ENCODE results near the gene KLC1. TPM values are rescaled to one million over a fixed set of nuclear protein-coding genes. Genes with fewer than 3 reads are reported as not detected.

Gene KLC1
- total RNA-seq, 2 experiments from 2014 or later = 126 to 135 TPM

GRCh38 chr14:103611215-103611614, 17.8 kb upstream of the KLC1 start:
- H3K4me1 Mint-ChIP-seq = peaks cover 19% of the 10 kb centered on the region
- ChIA-PET CTCF (interaction anchor here (0.6 to 1.1 kb wide), 2 partner anchors 13 to 42 kb away, joined by 4 to 5 read pairs; no protein-coding TSS in a partner anchor), POLR2A (no interaction called here)
- no peak overlapping the region for H3K27ac Mint-ChIP-seq
- H3K9me3 Mint-ChIP-seq = peaks cover 10% of the 10 kb centered on the region
- DNase-seq = no peak
- peaks cover 29% of the 10 kb centered on the region for H3K27me3 Mint-ChIP-seq
- peaks cover 7% of the 10 kb centered on the region for H3K36me3 Mint-ChIP-seq (ENCODE audit: low read depth)
- no peak overlapping the region for H3K4me3 Mint-ChIP-seq

- no peak overlapping the region for H3K27ac Mint-ChIP-seq
- DNase-seq = peak; percentile 37
- H3K36me3 Mint-ChIP-seq (ENCODE audit: low read depth) = peaks cover 7% of the 10 kb centered on the region
- H3K4me3 Mint-ChIP-seq = no peak overlapping the region
- CTCF ChIA-PET = interaction anchor here (1.3 to 1.8 kb wide), 2 partner anchors 11 to 23 kb away, joined by 4 read pairs; no protein-coding TSS in a partner anchor
- peaks cover 9% of the 10 kb centered on the region for H3K27me3 Mint-ChIP-seq
- POLR2A ChIA-PET = no interaction called here
- peaks cover 10% of the 10 kb centered on the region for H3K9me3 Mint-ChIP-seq
- H3K4me1 Mint-ChIP-seq = no peaks in the 10 kb centered on the region
These were observed 15.5 kb upstream of the KLC1 start for GRCh38 chr14:103613517-103613916.

- Mint-ChIP-seq H3K27me3 (peaks cover 6% of the 10 kb centered on the region), H3K36me3 (ENCODE audit: low read depth) (no peaks in the 10 kb centered on the region), H3K4me1 (no peaks in the 10 kb centered on the region), H3K9me3 (no peaks in the 10 kb centered on the region), H3K4me3 (no peak overlapping the region), H3K27ac (no peak overlapping the region)
- ChIA-PET POLR2A (no interaction called here), CTCF (no interaction called here)
- DNase-seq = no peak
These were observed 12.2 kb upstream of the KLC1 start for GRCh38 chr14:103616635-103617300.

- peaks cover 10% of the 10 kb centered on the region for H3K27me3 Mint-ChIP-seq
- H3K4me3 Mint-ChIP-seq = no peak overlapping the region
- H3K36me3 Mint-ChIP-seq (ENCODE audit: low read depth) = no peaks in the 10 kb centered on the region
- H3K27ac Mint-ChIP-seq = no peak overlapping the region
- DNase-seq = no peak
- POLR2A ChIA-PET = no interaction called here
- no peaks in the 10 kb centered on the region for H3K9me3 Mint-ChIP-seq
- peaks cover 4% of the 10 kb centered on the region for H3K4me1 Mint-ChIP-seq
- CTCF ChIA-PET = interaction anchor here (0.6 to 1.2 kb wide), 2 partner anchors 55 to 299 kb away, joined by 3 to 4 read pairs; no protein-coding TSS in a partner anchor
These were observed 10.0 kb upstream of the KLC1 start for GRCh38 chr14:103619057-103619456.

GRCh38 chr14:103621860-103622259, 7.2 kb upstream of the KLC1 start:
- H3K4me1 Mint-ChIP-seq = peaks cover 26% of the 10 kb centered on the region
- H3K4me3 Mint-ChIP-seq = no peak overlapping the region
- ChIA-PET POLR2A (no interaction called here), CTCF (no interaction called here)
- H3K27me3 Mint-ChIP-seq = peaks cover 10% of the 10 kb centered on the region
- H3K36me3 Mint-ChIP-seq (ENCODE audit: low read depth) = no peaks in the 10 kb centered on the region
- H3K27ac Mint-ChIP-seq = no peak overlapping the region
- no peak for DNase-seq
- H3K9me3 Mint-ChIP-seq = no peaks in the 10 kb centered on the region

GRCh38 chr14:103623308-103623707, 5.7 kb upstream of the KLC1 start:
- Mint-ChIP-seq H3K9me3 (no peaks in the 10 kb centered on the region), H3K4me1 (peaks cover 32% of the 10 kb centered on the region), H3K27ac (no peak overlapping the region), H3K36me3 (ENCODE audit: low read depth) (no peaks in the 10 kb centered on the region), H3K27me3 (peaks cover 10% of the 10 kb centered on the region), H3K4me3 (no peak overlapping the region)
- ChIA-PET POLR2A (no interaction called here), CTCF (interaction anchor here (1.2 kb wide), 1 partner anchor 12 kb away, joined by 5 read pairs; no protein-coding TSS in a partner anchor)
- DNase-seq = no peak

- H3K9me3 Mint-ChIP-seq = no peaks in the 10 kb centered on the region
- CTCF ChIA-PET = interaction anchor here (0.6 to 1.2 kb wide), 3 partner anchors 9 to 17 kb away, joined by 3 to 5 read pairs (median 4); no protein-coding TSS in a partner anchor
These were observed 5.0 kb upstream of the KLC1 start for GRCh38 chr14:103623883-103624482.

GRCh38 chr14:103624860-103625259, 4.2 kb upstream of the KLC1 start:
- POLR2A ChIA-PET = no interaction called here
- CTCF ChIA-PET = interaction anchor here (0.6 to 0.7 kb wide), 2 partner anchors 18 to 93 kb away, joined by 3 to 6 read pairs; no protein-coding TSS in a partner anchor
- H3K27me3 Mint-ChIP-seq = peaks cover 10% of the 10 kb centered on the region
- peaks cover 32% of the 10 kb centered on the region for H3K4me1 Mint-ChIP-seq
- H3K4me3 Mint-ChIP-seq = peak overlapping the region; percentile 57
- peak; percentile 8 for DNase-seq
- no peaks in the 10 kb centered on the region for H3K9me3 Mint-ChIP-seq
- H3K36me3 Mint-ChIP-seq (ENCODE audit: low read depth) = no peaks in the 10 kb centered on the region
- peak overlapping the region; percentile 87 for H3K27ac Mint-ChIP-seq

More at GRCh38 chr14:103623883-103624482, 5.0 kb upstream of the KLC1 start:
- Mint-ChIP-seq H3K27me3 (peaks cover 10% of the 10 kb centered on the region), H3K27ac (peak overlapping the region; percentile 31), H3K36me3 (ENCODE audit: low read depth) (no peaks in the 10 kb centered on the region), H3K4me3 (no peak overlapping the region), H3K4me1 (peaks cover 32% of the 10 kb centered on the region)
- DNase-seq = no peak
- POLR2A ChIA-PET = no interaction called here

- Mint-ChIP-seq H3K36me3 (ENCODE audit: low read depth) (no peaks in the 10 kb centered on the region), H3K27me3 (peaks cover 10% of the 10 kb centered on the region), H3K4me1 (peaks cover 37% of the 10 kb centered on the region), H3K27ac (peak overlapping the region; percentile 87), H3K9me3 (no peaks in the 10 kb centered on the region), H3K4me3 (peak overlapping the region; percentile 57)
- ChIA-PET CTCF (interaction anchor here (0.6 to 1.1 kb wide), 2 partner anchors 20 to 93 kb away, joined by 3 to 6 read pairs; no protein-coding TSS in a partner anchor), POLR2A (no interaction called here)
- peak; percentile 59 for DNase-seq
These were observed 3.5 kb upstream of the KLC1 start for GRCh38 chr14:103625356-103626095.

- peak; percentile 10 for DNase-seq
- Mint-ChIP-seq H3K4me3 (no peak overlapping the region), H3K9me3 (no peaks in the 10 kb centered on the region), H3K27ac (no peak overlapping the region), H3K36me3 (ENCODE audit: low read depth) (no peaks in the 10 kb centered on the region), H3K27me3 (peaks cover 6% of the 10 kb centered on the region), H3K4me1 (peaks cover 41% of the 10 kb centered on the region)
- ChIA-PET POLR2A (no interaction called here), CTCF (interaction anchor here (1.1 kb wide), 1 partner anchor 20 kb away, joined by 3 read pairs; no protein-coding TSS in a partner anchor)
These were observed 2.7 kb upstream of the KLC1 start for GRCh38 chr14:103626146-103626850.

GRCh38 chr14:103627073-103628025, 1.7 kb upstream of the KLC1 start:
- POLR2A ChIA-PET = no interaction called here
- Mint-ChIP-seq H3K9me3 (no peaks in the 10 kb centered on the region), H3K36me3 (ENCODE audit: low read depth) (no peaks in the 10 kb centered on the region), H3K27ac (peak overlapping the region; percentile 60), H3K27me3 (peaks cover 2% of the 10 kb centered on the region), H3K4me1 (peaks cover 41% of the 10 kb centered on the region), H3K4me3 (peak overlapping the region; percentile 84)
- no peak for DNase-seq
- CTCF ChIA-PET = interaction anchor here (0.6 kb wide), 1 partner anchor 258 kb away, joined by 3 read pairs; no protein-coding TSS in a partner anchor

Data from activated CD4-positive, alpha-beta T cell treated with anti-CD3 and anti-CD28 coated beads, Interleukin-2, amount 10 ng/mL, durations not matched to agents 7 days and 5 days (primary cell).